Neuron (in vitro differentiated cells): ENCODE data around the gene RAB7A.
"Not testable (repeated sequence)": the region's sequence is repeated elsewhere in the genome, so short reads cannot be mapped to it uniquely, and the experiment has no call there.

Source experiments
- H2AFZ ChIP-seq: one replicate; pipeline ENCODE4 v1.6.1; 2013; ENCODE audit warnings: low read depth, mild to moderate bottlenecking, inconsistent platforms, low read length, moderate library complexity
- H3K27me3 ChIP-seq: one replicate; pipeline ENCODE4 v1.6.1; 2013; ENCODE audit warnings: low read length; ENCODE audit not compliant: insufficient read depth
- H3K36me3 ChIP-seq: one replicate; pipeline ENCODE4 v1.6.1; 2013; ENCODE audit warnings: low read length; ENCODE audit not compliant: insufficient read depth
- H3K4me1 ChIP-seq: one replicate; pipeline ENCODE4 v1.6.1; 2013; ENCODE audit warnings: low read length; ENCODE audit not compliant: insufficient read depth
- H3K4me3 ChIP-seq: 2 replicates; pipeline ENCODE4 v1.5.1; 2013; ENCODE audit warnings: mild to moderate bottlenecking, low read length, moderate library complexity
- H3K9me3 ChIP-seq: one replicate; pipeline ENCODE4 v1.6.1; 2013; ENCODE audit warnings: low read length

The RAB7A gene

GRCh38 chr3:128701342-128702212 is 24.4 kb upstream of the RAB7A start:
- no peaks in the 10 kb centered on the region for H3K9me3 ChIP-seq
- peak overlapping the region; percentile 24 for H2AFZ ChIP-seq
- no peaks in the 10 kb centered on the region for H3K27me3 ChIP-seq
- H3K4me3 ChIP-seq = no peak overlapping the region
- peaks cover 14% of the 10 kb centered on the region for H3K4me1 ChIP-seq
- no peaks in the 10 kb centered on the region for H3K36me3 ChIP-seq

GRCh38 chr3:128702391-128702790 is 23.6 kb upstream of the RAB7A start:
- H3K36me3 ChIP-seq = no peaks in the 10 kb centered on the region
- H3K4me1 ChIP-seq = peaks cover 14% of the 10 kb centered on the region
- no peaks in the 10 kb centered on the region for H3K27me3 ChIP-seq

GRCh38 chr3:128703561-128703960 is 22.4 kb upstream of the RAB7A start:
- Histone ChIP-seq H3K9me3 (no peaks in the 10 kb centered on the region), H2AFZ (no peak overlapping the region), H3K4me1 (peaks cover 14% of the 10 kb centered on the region), H3K27me3 (no peaks in the 10 kb centered on the region), H3K36me3 (no peaks in the 10 kb centered on the region), H3K4me3 (no peak overlapping the region)

More at GRCh38 chr3:128702391-128702790, 23.6 kb upstream of the RAB7A start:
- Histone ChIP-seq H3K9me3 (no peaks in the 10 kb centered on the region), H2AFZ (peak overlapping the region; percentile 24), H3K4me3 (no peak overlapping the region)

GRCh38 chr3:128706086-128706615 is 19.8 kb upstream of the RAB7A start:
- no peak overlapping the region for H3K4me3 ChIP-seq
- H3K27me3 ChIP-seq = no peaks in the 10 kb centered on the region
- H3K4me1 ChIP-seq = peaks cover 12% of the 10 kb centered on the region
- no peaks in the 10 kb centered on the region for H3K9me3 ChIP-seq
- H3K36me3 ChIP-seq = no peaks in the 10 kb centered on the region
- H2AFZ ChIP-seq = no peak overlapping the region

GRCh38 chr3:128707928-128708494 is 18.0 kb upstream of the RAB7A start:
- H3K9me3 ChIP-seq = no peaks in the 10 kb centered on the region
- no peaks in the 10 kb centered on the region for H3K4me1 ChIP-seq
- H3K36me3 ChIP-seq = no peaks in the 10 kb centered on the region
- H3K27me3 ChIP-seq = no peaks in the 10 kb centered on the region
- H3K4me3 ChIP-seq = no peak overlapping the region
- H2AFZ ChIP-seq = no peak overlapping the region

- Histone ChIP-seq H3K9me3 (no peaks in the 10 kb centered on the region), H3K27me3 (no peaks in the 10 kb centered on the region), H3K4me3 (no peak overlapping the region), H3K4me1 (no peaks in the 10 kb centered on the region), H2AFZ (no peak overlapping the region), H3K36me3 (no peaks in the 10 kb centered on the region)
Measured at GRCh38 chr3:128709038-128709437, 16.9 kb upstream of the RAB7A start.

GRCh38 chr3:128709506-128710210 is 16.3 kb upstream of the RAB7A start:
- no peak overlapping the region for H2AFZ ChIP-seq
- no peaks in the 10 kb centered on the region for H3K36me3 ChIP-seq
- H3K9me3 ChIP-seq = no peaks in the 10 kb centered on the region
- no peaks in the 10 kb centered on the region for H3K4me1 ChIP-seq
- no peak overlapping the region for H3K4me3 ChIP-seq
- H3K27me3 ChIP-seq = no peaks in the 10 kb centered on the region

- H2AFZ ChIP-seq = no peak overlapping the region
- no peaks in the 10 kb centered on the region for H3K27me3 ChIP-seq
- H3K4me3 ChIP-seq = no peak overlapping the region
- H3K36me3 ChIP-seq = no peaks in the 10 kb centered on the region
- no peaks in the 10 kb centered on the region for H3K9me3 ChIP-seq
- no peaks in the 10 kb centered on the region for H3K4me1 ChIP-seq
Measured at GRCh38 chr3:128710816-128711433, 15.1 kb upstream of the RAB7A start.

GRCh38 chr3:128712848-128713247 is 13.1 kb upstream of the RAB7A start:
- no peak overlapping the region for H3K4me3 ChIP-seq
- H3K36me3 ChIP-seq = no peaks in the 10 kb centered on the region
- H2AFZ ChIP-seq = no peak overlapping the region
- H3K4me1 ChIP-seq = no peaks in the 10 kb centered on the region
- H3K27me3 ChIP-seq = no peaks in the 10 kb centered on the region
- no peaks in the 10 kb centered on the region for H3K9me3 ChIP-seq

- no peaks in the 10 kb centered on the region for H3K4me1 ChIP-seq
- H3K4me3 ChIP-seq = no peak overlapping the region
- H2AFZ ChIP-seq = no peak overlapping the region
- no peaks in the 10 kb centered on the region for H3K9me3 ChIP-seq
- H3K36me3 ChIP-seq = no peaks in the 10 kb centered on the region
- H3K27me3 ChIP-seq = peaks cover 2% of the 10 kb centered on the region
Measured at GRCh38 chr3:128714887-128715491, 11.0 kb upstream of the RAB7A start.

GRCh38 chr3:128718892-128719291 is 7.1 kb upstream of the RAB7A start:
- not testable (repeated sequence) for H3K4me1 ChIP-seq

GRCh38 chr3:128720891-128721290 is 5.1 kb upstream of the RAB7A start:
- Histone ChIP-seq H3K36me3 (no peaks in the 10 kb centered on the region), H3K9me3 (no peaks in the 10 kb centered on the region), H3K4me3 (no peak overlapping the region), H3K27me3 (peaks cover 2% of the 10 kb centered on the region), H2AFZ (no peak overlapping the region), H3K4me1 (peaks cover 3% of the 10 kb centered on the region)

More at GRCh38 chr3:128718892-128719291, 7.1 kb upstream of the RAB7A start:
- not testable (repeated sequence) for H2AFZ ChIP-seq, H3K27me3 ChIP-seq, H3K4me3 ChIP-seq, H3K9me3 ChIP-seq, H3K36me3 ChIP-seq
